Uterus (tissue), 2 donors: ENCODE data around the gene SLC17A2.

Experiments
- CTCF ChIP-seq, 4 experiments: fragments of 200-600 bp in 2 of 4; fragments of 450-650 bp in 2 of 4; sonication (generic) in 2 of 4; IDR thresholded peaks; one replicate each; pipeline ENCODE4 v1.5.1; 2016 to 2019; ENCODE audit warnings: antibody characterized with exemption in 4 of 4, mild to moderate bottlenecking in 2 of 4, moderate library complexity in 1 of 4
- POLR2A ChIP-seq, 2 donors: fragments of 450-650 bp; IDR thresholded peaks; one replicate each; pipeline ENCODE4 v1.6.1; 2016; ENCODE audit warnings: antibody characterized with exemption in 2 of 2, mild to moderate bottlenecking in 1 of 2, moderate library complexity in 1 of 2

GRCh38 chr6:25866011-25866410 lies 64.5 kb downstream of the SLC17A2 start:
- TF ChIP-seq CTCF (IDR thresholded peaks at IDR 0.05) (no peak), POLR2A (IDR thresholded peaks at IDR 0.05) (no peak)
